ENCODE results near the gene PCDHGA6.

Gene PCDHGA6

GRCh38 chr5:141422742-141423291, 49.1 kb downstream of the PCDHGA6 start:
- no peak for DNase-seq

GRCh38 chr5:141427783-141428426, 54.2 kb downstream of the PCDHGA6 start:
- DNase-seq, result no peak

All from activated CD4-positive, alpha-beta T cell treated with anti-CD3 and anti-CD28 coated beads, Interleukin-2, amount 50 U/mL, for 4 hours (primary cell).